Activated CD4-positive, alpha-beta memory T cell treated with anti-CD3 and anti-CD28 coated beads for 36 hours (primary cell): ENCODE data around the gene PABPC1L. TPM values are rescaled to one million over a fixed set of nuclear protein-coding genes. Genes with fewer than 3 reads are reported as not detected.

Source experiments
- CTCF ChIA-PET: fragments of 350-600 bp; sonication (Branson Sonifier 250); formaldehyde crosslinking; loops from one replicate; lab custom pipeline; 2021; ENCODE audit warnings: antibody characterized with exemption, inconsistent platforms; lab: Charles Lee
- POLR2A ChIA-PET: fragments of 350-600 bp; sonication (Branson Sonifier 250); formaldehyde crosslinking; loops from one replicate; lab custom pipeline; 2021; ENCODE audit warnings: antibody characterized with exemption; lab: Charles Lee
- DNase-seq: peaks from one replicate; pipeline ENCODE4 v3.0.0-alpha.2; 2020
- H3K27ac Mint-ChIP-seq: one replicate; pipeline ENCODE4 v1.8.0; 2021; ENCODE audit warnings: mixed read lengths
- H3K27me3 Mint-ChIP-seq: one replicate; pipeline ENCODE4 v1.8.0; 2021; ENCODE audit warnings: mixed read lengths
- H3K36me3 Mint-ChIP-seq: one replicate; pipeline ENCODE4 v1.8.0; 2021; ENCODE audit warnings: mixed read lengths
- H3K4me1 Mint-ChIP-seq: one replicate; pipeline ENCODE4 v1.8.0; 2021; ENCODE audit warnings: low read depth, mixed read lengths
- H3K4me3 Mint-ChIP-seq: one replicate; pipeline ENCODE4 v1.8.0; 2021; ENCODE audit warnings: mild to moderate bottlenecking, mixed read lengths
- H3K9me3 Mint-ChIP-seq: one replicate; pipeline ENCODE4 v1.8.0; 2021; ENCODE audit warnings: mixed read lengths
- intact Hi-C: fragments of 100-400 bp; cut with micrococcal nuclease; formaldehyde crosslinking; loops from one replicate; pipeline ENCODE4 v1.15.1; 2023
- total RNA-seq, 2 experiments: library from RNA; stranded (reverse); gene quantifications; one replicate each; pipeline ENCODE4 v1.2.3, GENCODE V29; 2021

PABPC1L gene
- total RNA-seq, 2 experiments from 2014 or later, result 61.5 to 70.7 TPM

DNA sequence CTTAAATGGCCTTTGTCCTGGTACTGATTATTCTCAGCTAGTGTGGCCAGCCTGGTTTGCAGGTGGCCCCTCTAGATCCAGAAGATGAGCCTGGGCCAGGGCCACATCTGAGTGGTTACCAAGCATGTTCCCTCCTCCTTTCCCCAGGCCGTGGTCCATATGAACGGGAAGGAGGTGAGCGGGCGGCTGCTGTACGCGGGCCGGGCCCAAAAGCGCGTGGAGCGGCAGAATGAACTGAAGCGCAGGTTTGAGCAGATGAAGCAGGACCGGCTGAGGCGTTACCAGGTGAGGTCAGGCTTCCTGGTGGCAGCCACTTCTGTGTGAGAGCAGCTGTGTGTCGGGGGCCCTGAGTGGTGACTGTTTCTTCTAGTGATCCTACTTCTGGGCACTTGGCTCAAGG lies 11.6 kb downstream of the PABPC1L start:
- peaks cover 36% of the 10 kb centered on the region for H3K36me3 Mint-ChIP-seq
- no peak for DNase-seq
- H3K9me3 Mint-ChIP-seq, result no peaks in the 10 kb centered on the region
- CTCF ChIA-PET, result no interaction called here
- intact Hi-C loops, result no loop called here
- no peaks in the 10 kb centered on the region for H3K27me3 Mint-ChIP-seq
- POLR2A ChIA-PET, result interaction anchor here (0.7 to 0.8 kb wide), 2 partner anchors 21 to 25 kb away, joined by 3 to 4 read pairs; no protein-coding TSS in a partner anchor
- no peaks in the 10 kb centered on the region for H3K4me1 Mint-ChIP-seq
- H3K4me3 Mint-ChIP-seq, result no peak overlapping the region
- no peak overlapping the region for H3K27ac Mint-ChIP-seq

DNA sequence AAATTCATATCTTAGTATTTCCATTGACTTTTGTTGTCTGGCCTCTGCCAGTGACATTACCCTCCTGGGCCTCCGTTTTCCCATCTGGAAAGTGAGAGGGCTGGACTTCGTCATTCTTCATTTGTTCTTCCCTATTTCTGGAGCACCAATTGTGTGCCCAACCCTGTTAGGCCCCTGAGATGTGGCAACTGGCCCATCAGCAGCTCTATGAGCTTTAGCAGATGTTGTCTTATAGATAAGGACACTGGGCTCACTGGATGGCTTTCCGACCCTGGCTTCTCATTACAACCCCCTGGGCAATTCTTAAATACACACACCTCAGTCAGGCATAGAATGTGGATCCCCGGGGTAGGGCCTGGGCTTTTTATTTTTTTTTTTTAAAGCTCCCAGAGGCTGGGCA lies 14.7 kb downstream of the PABPC1L start:
- no peak overlapping the region for H3K27ac Mint-ChIP-seq
- H3K27me3 Mint-ChIP-seq, result no peaks in the 10 kb centered on the region
- no peak overlapping the region for H3K4me3 Mint-ChIP-seq
- H3K36me3 Mint-ChIP-seq, result peaks cover 33% of the 10 kb centered on the region
- H3K9me3 Mint-ChIP-seq, result no peaks in the 10 kb centered on the region
- CTCF ChIA-PET, result no interaction called here
- no peak for DNase-seq
- intact Hi-C loops, result no loop called here
- POLR2A ChIA-PET, result no interaction called here
- no peaks in the 10 kb centered on the region for H3K4me1 Mint-ChIP-seq

DNA sequence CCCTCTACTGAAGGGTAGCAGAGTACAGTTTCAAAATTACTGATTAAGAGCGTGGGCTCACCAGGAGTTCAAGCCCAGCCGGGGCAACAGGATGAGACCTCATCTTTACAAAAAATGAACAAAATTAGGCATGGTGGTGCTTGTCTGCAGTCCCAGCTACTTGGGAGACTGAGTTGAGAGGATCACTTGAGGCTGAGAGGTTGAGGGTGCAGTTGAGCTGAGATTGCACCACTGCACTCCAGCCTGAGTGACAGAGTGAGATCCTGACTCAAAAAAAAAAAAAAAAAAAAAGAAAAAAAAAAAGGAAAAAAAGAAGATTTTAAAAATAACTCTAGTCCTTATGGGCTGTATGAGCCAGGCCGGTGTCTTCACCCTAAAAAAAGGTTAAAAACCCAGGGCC lies 18.7 kb downstream of the PABPC1L start:
- intact Hi-C loops, result no loop called here
- CTCF ChIA-PET, result no interaction called here
- Mint-ChIP-seq H3K9me3 (no peaks in the 10 kb centered on the region), H3K36me3 (peaks cover 28% of the 10 kb centered on the region), H3K27me3 (no peaks in the 10 kb centered on the region), H3K4me1 (no peaks in the 10 kb centered on the region), H3K27ac (no peak overlapping the region), H3K4me3 (no peak overlapping the region)
- POLR2A ChIA-PET, result no interaction called here
- no peak for DNase-seq

DNA sequence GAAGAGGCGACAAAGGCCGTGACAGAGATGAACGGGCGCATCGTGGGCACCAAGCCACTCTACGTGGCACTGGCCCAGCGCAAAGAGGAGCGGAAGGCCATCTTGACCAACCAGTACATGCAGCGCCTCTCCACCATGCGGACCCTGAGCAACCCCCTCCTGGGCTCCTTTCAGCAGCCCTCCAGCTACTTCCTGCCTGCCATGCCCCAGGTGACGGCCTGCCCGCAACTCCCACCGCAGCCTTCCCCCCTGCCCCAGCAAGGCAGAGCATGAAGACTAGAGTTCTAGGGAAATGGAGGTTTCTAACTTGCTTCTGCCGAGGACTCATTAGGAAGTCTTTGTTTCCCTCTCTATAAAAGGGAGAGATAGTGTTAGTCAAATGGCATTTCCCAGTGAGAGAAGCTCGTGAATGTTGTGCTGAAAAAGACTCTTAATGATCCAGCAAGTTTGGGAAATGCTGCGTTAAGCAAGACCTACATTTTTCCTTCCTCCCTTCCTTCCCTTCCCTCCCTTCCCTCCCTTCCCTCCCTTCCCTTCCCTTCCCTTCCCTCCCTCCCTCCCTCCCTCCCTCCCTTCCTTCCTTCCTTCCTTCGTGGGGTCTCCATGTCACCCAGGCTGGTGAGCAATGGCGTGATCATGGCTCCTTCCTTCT lies 20.8 kb downstream of the PABPC1L start:
- CTCF ChIA-PET, result interaction anchor here (1.4 kb wide), 1 partner anchor 21 kb away, joined by 3 read pairs; no protein-coding TSS in a partner anchor
- no peak overlapping the region for H3K4me3 Mint-ChIP-seq

DNA sequence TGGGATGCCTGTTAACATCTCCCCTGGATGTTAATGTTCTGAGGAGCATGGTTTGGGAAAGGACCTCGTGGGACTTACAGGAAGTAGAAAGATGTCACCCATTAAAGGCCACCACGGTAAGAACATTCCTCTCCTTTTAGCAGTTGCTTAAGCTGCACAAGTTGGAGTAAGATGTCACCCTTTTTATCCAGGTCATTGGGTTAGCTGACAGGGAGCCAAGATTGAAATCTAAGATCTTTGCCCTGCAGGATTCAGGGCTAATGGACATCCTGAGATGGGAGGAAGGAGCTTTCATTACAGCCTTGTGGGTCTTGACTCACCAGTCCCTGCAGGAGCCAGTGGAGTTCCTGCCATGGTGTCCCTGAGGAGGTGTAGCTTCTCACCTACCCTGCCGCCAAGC lies 22.1 kb downstream of the PABPC1L start:
- no peak for DNase-seq
- no peaks in the 10 kb centered on the region for H3K4me1 Mint-ChIP-seq
- H3K27ac Mint-ChIP-seq, result no peak overlapping the region
- no peak overlapping the region for H3K4me3 Mint-ChIP-seq
- peaks cover 36% of the 10 kb centered on the region for H3K36me3 Mint-ChIP-seq
- H3K9me3 Mint-ChIP-seq, result no peaks in the 10 kb centered on the region
- H3K27me3 Mint-ChIP-seq, result no peaks in the 10 kb centered on the region
- intact Hi-C loops, result no loop called here
- CTCF ChIA-PET, result no interaction called here
- POLR2A ChIA-PET, result no interaction called here

More for the DNA sequence above, 20.8 kb downstream of the PABPC1L start:
- no peak overlapping the region for H3K27ac Mint-ChIP-seq
- DNase-seq, result no peak
- H3K36me3 Mint-ChIP-seq, result peaks cover 25% of the 10 kb centered on the region
- no peaks in the 10 kb centered on the region for H3K9me3 Mint-ChIP-seq
- no peaks in the 10 kb centered on the region for H3K27me3 Mint-ChIP-seq
- no peaks in the 10 kb centered on the region for H3K4me1 Mint-ChIP-seq
- POLR2A ChIA-PET, result no interaction called here
- intact Hi-C loops, result no loop called here

DNA sequence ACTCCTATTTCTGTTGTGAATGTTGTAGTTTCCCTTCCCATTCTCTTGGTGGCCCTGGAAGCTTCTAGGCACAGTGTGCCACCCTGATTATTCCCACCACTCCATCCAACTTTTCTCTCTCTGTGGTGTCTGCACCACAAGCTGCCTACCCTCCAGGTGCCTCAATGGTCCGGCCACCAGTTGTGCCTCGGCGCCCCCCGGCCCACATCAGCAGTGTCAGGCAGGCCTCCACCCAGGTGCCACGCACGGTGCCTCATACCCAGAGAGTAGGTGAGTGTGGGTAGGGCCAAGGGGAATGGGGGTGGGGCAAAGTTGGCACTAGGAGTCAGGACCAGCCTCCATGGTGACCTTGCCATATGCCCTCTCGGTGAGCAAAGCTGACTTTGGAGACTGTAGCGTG lies 23.1 kb downstream of the PABPC1L start:
- CTCF ChIA-PET, result no interaction called here
- intact Hi-C loops, result no loop called here

DNA sequence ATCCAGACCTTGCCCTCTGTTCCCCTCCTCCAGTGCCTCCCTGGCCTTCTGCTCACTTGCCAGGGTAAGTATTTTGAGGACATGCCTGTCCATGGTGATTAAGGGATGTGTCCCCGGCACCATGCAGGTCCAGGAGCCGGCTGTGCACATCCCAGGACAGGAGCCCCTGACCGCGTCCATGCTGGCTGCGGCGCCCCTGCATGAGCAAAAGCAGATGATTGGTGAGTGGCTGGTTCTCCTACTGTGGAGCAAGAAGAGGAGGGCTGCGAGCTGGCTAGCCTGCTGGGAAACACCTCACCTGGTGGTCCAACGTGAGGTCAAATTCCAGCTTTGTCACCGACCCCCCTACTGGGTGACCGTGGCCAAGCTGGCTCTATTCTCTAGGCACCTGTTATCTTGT lies 26.6 kb downstream of the PABPC1L start:
- intact Hi-C loops, result no loop called here
- POLR2A ChIA-PET, result no interaction called here

More for the DNA sequence above, 23.1 kb downstream of the PABPC1L start:
- Mint-ChIP-seq H3K36me3 (peaks cover 36% of the 10 kb centered on the region), H3K27me3 (no peaks in the 10 kb centered on the region), H3K4me1 (no peaks in the 10 kb centered on the region), H3K27ac (no peak overlapping the region), H3K4me3 (no peak overlapping the region), H3K9me3 (no peaks in the 10 kb centered on the region)
- POLR2A ChIA-PET, result no interaction called here
- DNase-seq, result no peak

DNA sequence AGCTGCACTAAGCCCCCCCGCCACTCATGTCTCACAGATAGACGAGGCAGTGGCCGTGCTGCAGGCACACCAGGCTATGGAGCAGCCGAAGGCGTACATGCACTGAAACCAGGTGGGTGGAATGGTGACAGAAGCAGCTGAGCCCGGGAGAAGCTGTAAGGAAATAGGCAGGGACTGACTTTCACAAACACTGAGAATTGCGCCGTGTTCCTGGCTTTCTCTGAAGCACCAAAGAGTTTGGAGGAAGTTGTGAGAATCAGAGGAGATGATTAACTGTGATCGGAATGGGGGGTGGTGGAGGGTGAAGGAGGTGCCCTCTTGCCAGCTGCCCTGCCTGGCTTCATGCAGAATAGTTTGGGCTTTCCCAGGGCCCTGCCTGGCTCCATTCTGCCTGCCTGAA lies 28.8 kb downstream of the PABPC1L start:
- H3K4me3 Mint-ChIP-seq, result no peak overlapping the region
- H3K36me3 Mint-ChIP-seq, result peaks cover 47% of the 10 kb centered on the region
- H3K4me1 Mint-ChIP-seq, result peaks cover 10% of the 10 kb centered on the region
- ChIA-PET CTCF (no interaction called here), POLR2A (no interaction called here)
- no peak for DNase-seq
- H3K27ac Mint-ChIP-seq, result no peak overlapping the region
- H3K27me3 Mint-ChIP-seq, result no peaks in the 10 kb centered on the region
- no peaks in the 10 kb centered on the region for H3K9me3 Mint-ChIP-seq
- intact Hi-C loops, result no loop called here

More for the DNA sequence above, 26.6 kb downstream of the PABPC1L start:
- no peak overlapping the region for H3K27ac Mint-ChIP-seq
- peaks cover 10% of the 10 kb centered on the region for H3K4me1 Mint-ChIP-seq
- no peaks in the 10 kb centered on the region for H3K9me3 Mint-ChIP-seq
- no peak overlapping the region for H3K4me3 Mint-ChIP-seq
- CTCF ChIA-PET, result no interaction called here
- peaks cover 35% of the 10 kb centered on the region for H3K36me3 Mint-ChIP-seq
- no peak for DNase-seq
- no peaks in the 10 kb centered on the region for H3K27me3 Mint-ChIP-seq

DNA sequence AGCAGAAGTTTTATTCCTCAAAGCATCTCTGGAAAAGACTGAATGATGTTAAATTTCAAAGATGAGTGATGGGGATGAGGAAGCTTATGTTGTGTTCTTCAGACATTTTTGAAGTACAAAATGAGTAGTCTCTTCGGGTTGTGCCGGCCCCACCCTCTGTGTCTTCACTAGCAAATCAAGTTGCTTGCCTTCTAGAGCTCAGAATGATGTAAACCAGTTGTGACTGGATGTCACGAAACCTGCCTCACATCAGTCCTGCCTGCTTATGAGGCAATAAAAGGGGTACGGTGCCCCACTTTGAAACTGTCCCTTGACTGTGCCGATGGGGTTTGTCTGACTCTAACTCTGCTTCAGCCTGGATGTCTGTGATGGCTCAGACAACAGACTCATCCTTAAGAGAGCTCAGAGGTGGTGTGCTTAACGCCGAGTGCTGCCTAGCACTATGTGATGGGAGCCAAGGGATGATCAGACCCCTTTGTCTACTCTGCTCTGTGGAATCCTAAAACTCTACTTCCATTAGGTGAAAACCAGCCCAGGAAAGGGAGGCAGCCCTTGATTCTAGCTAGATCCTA lies 31.3 kb downstream of the PABPC1L start:
- CTCF ChIA-PET, result interaction anchor here (1.5 kb wide), 1 partner anchor 71 kb away, joined by 3 read pairs; no protein-coding TSS in a partner anchor
- Mint-ChIP-seq H3K27ac (peak overlapping the region; percentile 8), H3K27me3 (no peaks in the 10 kb centered on the region), H3K36me3 (peaks cover 46% of the 10 kb centered on the region), H3K9me3 (no peaks in the 10 kb centered on the region), H3K4me3 (no peak overlapping the region), H3K4me1 (peaks cover 10% of the 10 kb centered on the region)
- DNase-seq, result peak; percentile 20
- POLR2A ChIA-PET, result interaction anchor here (1.3 kb wide), 1 partner anchor 20 kb away, joined by 3 read pairs; no protein-coding TSS in a partner anchor
- intact Hi-C loops, result no loop called here

DNA sequence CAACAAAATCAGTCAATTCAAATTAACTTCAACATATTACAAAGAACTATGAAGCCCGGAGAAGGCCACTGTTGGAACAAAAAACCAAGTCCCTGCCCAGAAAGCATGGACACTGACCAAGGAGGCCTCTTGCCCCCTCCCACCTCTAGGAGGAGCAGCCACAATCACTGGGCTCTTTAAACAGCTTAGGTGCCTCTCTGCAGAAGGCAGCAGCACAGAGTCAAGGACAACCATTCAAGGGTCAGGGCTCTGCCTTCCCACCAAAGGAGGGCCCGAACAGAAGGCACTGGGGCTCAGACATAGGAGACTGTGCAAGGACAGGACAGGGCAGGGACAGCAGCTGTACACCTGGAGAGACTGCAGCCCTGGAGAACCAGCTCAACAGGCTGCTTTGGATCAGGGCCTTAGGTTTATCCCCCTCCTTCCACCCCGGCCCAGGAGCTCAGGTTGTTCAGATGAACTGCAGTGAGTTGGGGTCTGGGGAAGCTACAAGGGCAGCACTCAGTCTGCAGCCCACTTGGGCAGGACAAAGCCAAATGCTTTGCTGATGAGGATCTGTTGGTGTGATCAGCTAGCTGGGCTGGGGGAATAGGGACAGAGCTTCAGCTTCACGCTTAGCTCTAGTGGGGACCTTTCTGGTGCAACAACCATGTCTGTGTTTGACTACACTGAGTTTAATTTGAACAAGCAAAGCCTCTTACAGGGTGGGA lies 32.6 kb downstream of the PABPC1L start:
- Mint-ChIP-seq H3K9me3 (no peaks in the 10 kb centered on the region), H3K4me1 (peaks cover 12% of the 10 kb centered on the region), H3K36me3 (peaks cover 47% of the 10 kb centered on the region), H3K4me3 (no peak overlapping the region), H3K27ac (no peak overlapping the region), H3K27me3 (no peaks in the 10 kb centered on the region)
- intact Hi-C loops, result no loop called here
- CTCF ChIA-PET, result interaction anchor here (0.6 to 1.0 kb wide), 4 partner anchors 16 to 100 kb away, joined by 3 to 6 read pairs (median 4); no protein-coding TSS in a partner anchor
- POLR2A ChIA-PET, result interaction anchor here (0.6 to 1.3 kb wide), 3 partner anchors 19 to 450 kb away, joined by 3 read pairs; no protein-coding TSS in a partner anchor
- DNase-seq, result no peak

DNA sequence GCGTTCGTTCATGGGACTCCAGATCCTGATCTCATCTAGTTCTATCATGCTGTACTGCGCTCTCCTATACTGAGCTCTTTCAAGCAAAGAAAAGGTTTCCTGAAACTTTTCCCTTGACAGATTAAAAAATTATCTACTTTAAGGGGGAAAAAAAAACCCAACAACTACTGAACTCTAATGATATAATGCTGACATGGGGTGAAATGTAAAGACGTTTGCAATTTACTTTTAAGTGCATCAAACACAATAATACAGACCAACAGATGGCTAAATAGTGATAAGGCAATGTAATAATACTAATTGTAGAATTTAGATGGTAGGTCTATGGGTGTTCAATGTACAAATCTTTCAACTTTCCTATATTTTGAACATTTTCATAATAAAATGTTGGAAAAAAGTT lies 34.0 kb downstream of the PABPC1L start:
- no peak overlapping the region for H3K4me3 Mint-ChIP-seq
- peaks cover 50% of the 10 kb centered on the region for H3K36me3 Mint-ChIP-seq
- CTCF ChIA-PET, result no interaction called here
- intact Hi-C loops, result no loop called here
- peaks cover 12% of the 10 kb centered on the region for H3K4me1 Mint-ChIP-seq
- H3K27me3 Mint-ChIP-seq, result no peaks in the 10 kb centered on the region
- DNase-seq, result no peak
- POLR2A ChIA-PET, result no interaction called here
- no peak overlapping the region for H3K27ac Mint-ChIP-seq
- H3K9me3 Mint-ChIP-seq, result no peaks in the 10 kb centered on the region

DNA sequence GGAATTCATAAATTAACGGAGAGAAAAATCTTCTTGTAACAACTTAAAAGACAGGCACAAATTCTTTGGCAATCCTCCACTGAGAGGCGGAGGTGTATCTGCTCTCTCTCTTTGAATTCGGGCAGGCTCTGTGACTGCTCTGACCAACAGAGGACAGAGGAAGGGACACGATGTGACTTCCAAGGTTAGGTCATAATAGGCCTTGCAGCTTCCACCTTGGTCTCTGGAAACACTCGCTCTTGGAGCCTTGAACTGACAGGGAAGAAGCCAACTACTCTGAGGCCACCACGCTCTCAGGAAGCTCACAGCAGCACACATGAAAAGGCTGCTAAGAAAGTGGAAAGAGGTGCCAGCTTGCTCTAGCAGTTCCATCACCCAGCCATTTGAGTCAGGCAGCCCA lies 35.4 kb downstream of the PABPC1L start:
- no peak overlapping the region for H3K4me3 Mint-ChIP-seq
- no peak for DNase-seq
- CTCF ChIA-PET, result interaction anchor here (0.7 kb wide), 1 partner anchor 285 kb away, joined by 4 read pairs; no protein-coding TSS in a partner anchor
- peaks cover 55% of the 10 kb centered on the region for H3K36me3 Mint-ChIP-seq
- H3K4me1 Mint-ChIP-seq, result peaks cover 7% of the 10 kb centered on the region
- no peaks in the 10 kb centered on the region for H3K27me3 Mint-ChIP-seq
- intact Hi-C loops, result no loop called here
- no peaks in the 10 kb centered on the region for H3K9me3 Mint-ChIP-seq
- H3K27ac Mint-ChIP-seq, result no peak overlapping the region
- POLR2A ChIA-PET, result no interaction called here
